Bladder microvascular endothelial cell (primary cell): ENCODE data around the gene MFSD11. TPM values are rescaled to one million over a fixed set of nuclear protein-coding genes. Genes with fewer than 3 reads are reported as not detected.

ENCODE experiments used
- total RNA-seq: library from RNA; depleted of rRNA; stranded (reverse); fragments of >200 nt; gene quantifications from 2 replicates; pipeline ENCODE4 v1.2.3, GENCODE V29; 2014

Gene MFSD11
- total RNA-seq: 19.3 and 31.5 TPM in 2 replicates

DNA sequence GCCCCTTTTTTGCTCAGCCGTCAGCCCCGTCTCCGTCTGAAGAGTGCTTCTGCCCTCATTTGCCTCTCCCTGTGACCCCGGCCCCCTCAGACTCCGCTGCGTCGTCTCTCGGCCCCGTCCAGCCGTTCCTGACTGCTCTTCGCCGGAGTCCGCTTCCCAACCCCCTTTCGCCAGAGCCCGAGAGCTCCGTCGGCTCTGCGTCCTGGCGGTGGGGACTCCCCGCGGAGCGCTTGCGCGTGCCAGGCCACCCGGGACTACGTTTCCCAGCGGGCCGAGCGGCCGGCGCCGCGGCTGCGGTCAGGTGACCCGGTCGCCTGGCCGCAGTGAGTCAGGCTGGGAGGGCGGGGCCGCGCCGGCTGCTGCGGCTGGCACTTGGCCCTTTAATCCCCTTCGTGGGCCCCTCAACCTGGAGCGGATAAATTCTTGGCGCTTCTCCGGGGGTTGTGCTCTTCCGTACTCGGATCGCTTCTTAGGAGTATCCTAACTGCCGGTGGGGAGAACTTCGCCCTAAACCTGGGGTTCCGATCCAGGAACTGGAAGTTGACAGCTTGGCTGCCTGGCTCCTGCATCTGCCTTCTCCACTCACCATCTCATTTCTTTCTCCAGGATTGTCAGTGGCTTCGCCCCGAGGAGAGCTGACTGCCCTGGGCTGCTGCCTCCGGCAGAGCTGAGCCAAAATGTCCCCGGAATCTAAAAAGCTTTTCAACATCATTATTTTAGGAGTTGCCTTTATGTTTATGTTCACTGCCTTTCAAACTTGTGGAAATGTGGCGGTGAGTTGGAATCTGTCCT lies at the start of gene MFSD11:
Gene MFSD11, plus strand, starts transcription at position 444 of the 792 bp plus-strand sequence. Its CDS starts 234 bp downstream, at position 678.

GRCh38 chr17:76710863-76711611 lies 26.9 kb upstream of the MFSD11 start, which contains the start of gene MXRA7:
Gene MXRA7, minus strand, starts transcription at chr17:76710965. Its CDS starts 19 bp downstream, at chr17:76710946.

GRCh38 chr17:76726231-76726775 lies 11.6 kb upstream of the MFSD11 start, which contains the start of gene JMJD6:
Gene JMJD6, minus strand, starts transcription at chr17:76726606. Its CDS starts 131 bp downstream, at chr17:76726475.

DNA sequence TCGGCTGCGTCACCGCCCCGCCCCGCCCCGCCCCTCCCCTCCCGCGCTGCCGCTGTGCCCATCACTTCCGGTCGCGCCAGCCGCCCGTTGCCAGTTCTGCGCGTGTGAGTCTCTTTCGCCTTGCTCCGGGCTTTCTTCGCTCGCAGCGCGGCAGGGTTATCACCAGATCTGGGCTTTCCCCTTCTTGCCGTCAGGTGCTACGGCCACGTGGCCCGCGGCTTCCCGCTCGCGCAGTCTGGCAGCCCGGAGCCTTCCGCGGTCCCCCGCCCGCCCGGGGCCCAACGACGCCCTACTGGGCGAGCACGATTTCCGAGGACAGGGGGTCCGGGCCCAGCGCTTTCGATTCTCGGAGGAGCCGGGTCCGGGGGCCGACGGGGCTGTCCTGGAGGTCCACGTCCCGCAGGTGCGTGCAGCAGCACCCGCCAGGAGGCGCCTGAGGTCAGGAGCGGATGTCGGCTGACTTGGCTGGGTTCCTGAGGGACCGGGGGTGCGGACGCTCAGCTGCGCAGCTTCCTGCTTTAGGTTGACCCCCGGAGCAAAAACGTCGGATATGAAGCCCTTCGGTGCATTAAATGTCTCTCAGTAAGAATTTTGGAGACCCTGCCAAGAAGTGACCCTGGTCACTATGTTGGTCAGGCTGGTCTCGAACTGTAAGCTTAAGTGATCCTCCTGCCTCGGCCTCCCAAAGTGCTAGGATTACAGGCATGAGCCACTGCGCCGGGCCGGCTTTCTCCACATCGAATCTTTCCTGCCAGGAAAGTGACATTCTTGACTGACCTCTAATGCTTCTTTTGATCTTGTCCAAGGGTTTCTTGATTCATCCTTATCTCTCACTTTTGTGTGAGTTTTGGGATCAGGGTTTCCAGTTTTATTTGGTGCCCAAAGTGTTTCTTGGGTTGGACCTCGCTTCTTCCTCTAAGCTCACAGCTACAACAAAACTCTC lies 10.9 kb upstream of the MFSD11 start, which contains the start of gene METTL23:
Gene METTL23, plus strand, starts transcription at position 64 of the 943 bp plus-strand sequence. CDS start 2,872 bp downstream, outside the sequence.

GRCh38 chr17:76737082-76737675 lies 740 bp upstream of the MFSD11 start, which contains the start of gene SRSF2:
Gene SRSF2, minus strand, starts transcription at chr17:76737331. Its CDS starts 171 bp downstream, at chr17:76737160.

Other genes starting within 250 kb of the MFSD11 start
- 14.9 and 50.5 TPM in 2 replicates for gene RHBDF2, start 236.7 kb upstream of the MFSD11 start, total RNA-seq
- 3.3 and 4.4 TPM in 2 replicates for gene CYGB, start 200.4 kb upstream of the MFSD11 start, total RNA-seq
- gene PRCD, start 198.1 kb upstream of the MFSD11 start, total RNA-seq: 0.38 and 0.49 TPM in 2 replicates
- gene ST6GALNAC2, start 152.3 kb upstream of the MFSD11 start, total RNA-seq: 0.82 and 3.6 TPM in 2 replicates
- not detected in 2 replicates for gene ST6GALNAC1, start 94.4 kb upstream of the MFSD11 start, total RNA-seq
- 86.6 and 156 TPM in 2 replicates for gene MXRA7, start 27.2 kb upstream of the MFSD11 start, total RNA-seq
- 17.2 and 21.5 TPM in 2 replicates for gene JMJD6, start 11.5 kb upstream of the MFSD11 start, total RNA-seq
- 13.6 and 16.9 TPM in 2 replicates for gene METTL23, start 11.3 kb upstream of the MFSD11 start, total RNA-seq
- gene SRSF2, start 788 bp upstream of the MFSD11 start, total RNA-seq: 152 and 230 TPM in 2 replicates
- gene MGAT5B, start 130.3 kb downstream of the MFSD11 start, total RNA-seq: 0.49 and 0.50 TPM in 2 replicates